ENCODE results near the gene TIE1.

The TIE1 gene

GRCh38 chr1:43300378-43301094 is at the start of gene TIE1:
Gene TIE1 (plus strand): TSS chr1:43300982. CDS start chr1:43301072, 90 bp downstream.
- no peak for DNase-seq (ENCODE audit: low read depth in 2 of 2)

- DNase-seq (ENCODE audit: low read depth in 2 of 2), result no peak
Measured at GRCh38 chr1:43251024-43251423, 49.8 kb upstream of the TIE1 start.

- no peak for DNase-seq (ENCODE audit: low read depth in 2 of 2)
Measured at GRCh38 chr1:43252225-43252624, 48.6 kb upstream of the TIE1 start.

- DNase-seq (ENCODE audit: low read depth in 2 of 2), result no peak
Measured at GRCh38 chr1:43253173-43253572, 47.6 kb upstream of the TIE1 start.

GRCh38 chr1:43253876-43254275 is 46.9 kb upstream of the TIE1 start:
- no peak for DNase-seq (ENCODE audit: low read depth in 2 of 2)

- DNase-seq (ENCODE audit: low read depth in 2 of 2), result no peak
Measured at GRCh38 chr1:43255438-43256210, 45.2 kb upstream of the TIE1 start.

- no peak for DNase-seq (ENCODE audit: low read depth in 2 of 2)
Measured at GRCh38 chr1:43256675-43257570, 43.9 kb upstream of the TIE1 start.

- no peak for DNase-seq (ENCODE audit: low read depth in 2 of 2)
Measured at GRCh38 chr1:43258370-43258769, 42.4 kb upstream of the TIE1 start.

- no peak for DNase-seq (ENCODE audit: low read depth in 2 of 2)
Measured at GRCh38 chr1:43265431-43265830, 35.4 kb upstream of the TIE1 start.

GRCh38 chr1:43266881-43267280 is 33.9 kb upstream of the TIE1 start:
- no peak for DNase-seq (ENCODE audit: low read depth in 2 of 2)

- no peak for DNase-seq (ENCODE audit: low read depth in 2 of 2)
Measured at GRCh38 chr1:43267291-43267805, 33.4 kb upstream of the TIE1 start.

GRCh38 chr1:43267818-43268425 is 32.9 kb upstream of the TIE1 start:
- DNase-seq (ENCODE audit: low read depth in 2 of 2), result no peak

- no peak for DNase-seq (ENCODE audit: low read depth in 2 of 2)
Measured at GRCh38 chr1:43269627-43270375, 31.0 kb upstream of the TIE1 start, which contains the start of gene TMEM125. Gene TMEM125 (plus strand): TSS chr1:43269983. CDS start chr1:43272723, 2,740 bp downstream.

- DNase-seq (ENCODE audit: low read depth in 2 of 2), result no peak
Measured at GRCh38 chr1:43270421-43271095, 30.2 kb upstream of the TIE1 start.

GRCh38 chr1:43271186-43272118 is 29.3 kb upstream of the TIE1 start:
- no peak for DNase-seq (ENCODE audit: low read depth in 2 of 2)

GRCh38 chr1:43272161-43272560 is 28.6 kb upstream of the TIE1 start:
- DNase-seq (ENCODE audit: low read depth in 2 of 2), result no peak

- DNase-seq (ENCODE audit: low read depth in 2 of 2), result no peak
Measured at GRCh38 chr1:43272576-43273571, 27.9 kb upstream of the TIE1 start.

GRCh38 chr1:43273708-43274107 is 27.1 kb upstream of the TIE1 start:
- DNase-seq (ENCODE audit: low read depth in 2 of 2), result no peak

Data from stimulated activated CD4-positive, alpha-beta T cell treated with anti-CD3 and anti-CD28 coated beads, Interleukin-12 subunit alpha, Interleukin-12 subunit beta, amount 100 ng/mL, for 24 hours (primary cell).